OCI-M2 (cell line): ENCODE results near the gene SERPINB1.

Experiments used
- DNase-seq: peaks from one replicate; lab custom pipeline; 2025; ENCODE audit not compliant: unreplicated experiment; lab: John Stamatoyannopoulos, UW

Gene SERPINB1

DNA sequence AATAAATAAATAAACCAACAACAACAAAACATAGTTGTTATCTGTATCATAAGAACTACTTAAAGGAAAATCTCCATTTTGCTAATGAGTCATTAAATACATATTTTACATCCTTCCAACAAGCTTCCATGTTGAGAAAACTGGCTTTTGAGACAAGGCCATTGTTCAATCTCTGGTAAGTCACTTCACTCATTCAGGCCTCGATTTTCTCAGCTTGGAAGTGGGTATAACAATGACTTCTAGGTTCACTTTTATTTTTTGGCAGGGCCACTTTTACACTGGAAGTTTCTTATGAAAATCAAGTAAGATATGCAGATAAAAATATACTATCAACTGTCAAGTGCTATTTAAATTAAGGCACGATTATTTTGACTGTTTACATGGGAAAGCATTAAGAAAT lies 46.5 kb downstream of the SERPINB1 start:
- no peak for DNase-seq

DNA sequence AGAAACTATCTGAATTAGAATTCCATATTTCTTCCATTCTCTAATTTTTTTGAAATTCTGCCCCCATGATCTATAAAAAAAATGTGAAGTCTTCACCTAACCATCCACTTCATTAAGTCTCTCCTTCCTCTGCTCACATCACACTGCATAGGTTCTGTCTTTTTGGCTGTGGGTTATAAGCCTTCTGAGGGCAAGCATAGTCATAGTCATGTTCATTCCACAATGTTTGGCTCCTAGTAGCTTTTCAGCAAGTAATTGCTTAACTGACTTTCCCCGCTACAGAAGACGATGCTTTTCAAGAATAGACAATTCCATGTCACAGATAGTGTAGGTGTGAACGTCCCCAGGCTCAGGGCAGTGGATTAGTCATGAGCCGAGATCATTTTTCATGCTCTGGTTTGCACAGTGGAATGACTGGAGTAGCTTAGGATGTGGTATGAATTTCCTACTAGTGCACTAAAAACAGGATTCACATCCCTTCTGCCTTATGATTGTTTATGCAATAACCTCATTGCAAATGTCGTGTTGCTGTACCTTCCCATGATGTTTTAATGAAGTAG lies 47.4 kb downstream of the SERPINB1 start:
- no peak for DNase-seq

DNA sequence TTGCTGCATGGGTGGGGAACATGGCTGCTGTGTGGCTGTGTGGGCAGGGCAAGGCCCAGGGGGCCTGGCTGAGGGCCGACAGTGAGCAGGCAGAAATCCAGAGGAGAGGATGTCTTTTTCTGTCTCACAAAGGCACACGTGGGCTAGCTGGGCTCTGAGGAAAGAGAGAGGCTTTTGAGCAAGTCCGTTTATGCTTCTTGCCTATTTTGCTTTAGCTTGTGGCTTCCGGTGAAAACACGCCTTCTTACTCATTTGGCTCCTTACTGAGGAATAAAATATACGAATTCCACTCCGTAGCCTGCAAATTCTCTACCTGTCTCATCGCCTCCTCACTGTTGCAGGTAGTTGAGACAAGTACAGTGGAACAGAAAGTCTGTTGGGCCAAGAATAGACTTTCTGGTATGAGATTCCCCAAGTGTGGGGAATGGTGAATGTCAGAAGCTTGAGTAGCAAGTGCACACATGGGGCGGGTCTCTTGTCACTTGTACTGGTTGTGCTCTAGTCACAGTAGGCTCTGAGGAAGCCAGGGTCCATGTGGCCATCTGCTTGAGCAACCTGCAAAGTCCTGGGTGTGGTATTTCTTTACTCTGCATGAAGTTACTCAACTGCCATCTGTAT lies 48.0 kb downstream of the SERPINB1 start:
- DNase-seq: no peak

DNA sequence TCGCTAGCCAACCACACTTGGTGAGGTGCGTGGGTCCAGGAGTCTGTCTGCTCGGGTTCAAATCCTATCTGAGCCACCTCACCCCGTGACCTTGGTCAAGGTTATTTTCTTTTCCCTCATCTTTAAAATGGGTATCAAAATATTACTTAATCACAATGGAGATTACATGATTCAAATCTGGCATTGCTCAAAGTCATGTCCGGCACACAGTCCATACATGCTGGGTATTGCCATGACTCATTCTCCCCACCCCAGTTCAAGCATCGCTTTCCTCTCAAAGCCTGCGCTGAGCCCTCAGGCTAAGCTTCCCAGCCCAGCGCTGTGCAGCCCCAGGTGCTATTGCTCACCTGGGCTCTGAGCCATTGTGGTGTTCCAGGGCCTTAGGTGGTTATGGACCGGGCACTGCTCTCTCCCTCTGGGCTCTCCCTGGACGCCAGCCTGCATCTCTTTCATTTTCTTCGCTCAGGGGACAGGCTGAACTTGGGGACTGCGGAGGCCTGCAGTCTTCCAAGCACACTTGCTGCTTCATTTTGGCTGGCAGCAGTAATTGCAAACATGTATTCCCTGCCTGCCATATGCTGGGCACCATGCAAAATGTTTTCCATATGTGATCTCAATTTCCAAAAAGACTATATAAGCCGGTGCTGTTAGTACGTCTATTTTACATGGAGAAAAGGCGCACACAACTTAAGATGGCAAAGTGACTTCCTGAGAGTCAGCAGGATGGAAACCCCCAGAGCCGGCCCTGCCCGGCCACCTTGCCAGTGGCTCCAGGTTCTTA lies 49.1 kb downstream of the SERPINB1 start:
- DNase-seq: no peak

DNA sequence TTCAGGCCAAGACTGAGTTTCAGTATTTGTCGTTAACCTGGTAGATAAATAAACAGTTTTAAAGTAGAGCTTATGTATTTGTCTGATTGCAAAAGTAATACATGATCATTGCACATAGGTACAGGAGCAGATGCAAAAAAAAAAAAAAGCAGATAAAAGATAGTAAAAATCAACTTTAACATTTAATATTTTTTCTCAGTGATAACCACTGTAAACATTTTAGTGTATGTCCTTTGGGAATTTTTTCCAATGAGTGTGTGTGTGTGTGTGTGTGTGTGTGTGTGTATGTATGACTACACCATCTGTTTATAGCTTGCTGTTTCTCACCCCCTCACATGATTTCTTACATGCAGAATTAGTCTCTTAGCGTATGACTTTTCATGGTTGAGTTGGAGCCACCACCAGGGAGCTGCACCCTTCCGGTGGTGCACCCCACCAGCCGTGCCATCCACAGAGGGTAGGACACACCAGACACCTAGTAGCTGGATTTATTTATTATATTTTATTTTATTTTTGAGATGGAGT lies 50.2 kb downstream of the SERPINB1 start:
- no peak for DNase-seq

DNA sequence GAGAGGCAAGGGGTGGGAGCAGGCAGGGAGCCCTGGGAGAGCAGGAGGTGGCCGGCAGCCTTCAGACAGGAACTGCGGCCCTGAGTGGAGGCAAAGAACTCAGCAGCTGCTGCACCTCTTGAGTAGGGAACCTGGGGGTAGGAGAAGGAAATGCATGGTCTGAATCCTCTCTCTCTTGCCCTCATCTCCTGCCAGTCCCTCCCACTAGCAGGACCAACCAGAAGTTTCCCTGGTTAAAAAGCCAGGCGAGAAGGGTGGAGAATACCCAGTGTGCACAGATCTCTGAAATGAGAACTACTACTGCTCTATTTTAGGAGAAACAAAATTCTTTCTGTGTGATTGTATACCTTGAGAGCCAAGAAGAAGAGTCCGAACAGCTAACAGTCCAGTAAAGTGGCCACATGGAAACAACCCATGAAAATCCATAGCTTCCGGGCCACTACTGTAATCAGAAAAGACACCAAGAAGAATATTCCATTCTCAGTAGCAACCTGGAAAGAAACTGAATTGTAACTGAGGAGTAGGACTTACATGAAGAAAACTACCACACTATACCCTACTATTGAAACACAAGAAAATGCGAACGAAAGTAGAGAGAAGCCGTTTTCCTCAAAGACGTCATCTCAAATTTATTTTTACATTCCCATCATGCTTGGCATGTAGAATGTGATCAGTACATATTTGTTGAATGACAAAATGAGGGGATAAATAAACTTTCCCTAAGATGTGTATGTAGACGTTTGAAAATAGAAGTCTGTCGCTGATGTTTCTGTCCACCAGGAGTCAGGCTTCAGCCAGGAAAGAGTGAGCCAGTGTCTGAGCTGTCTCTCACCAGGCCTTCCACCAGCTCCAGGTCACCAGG lies 50.8 kb downstream of the SERPINB1 start:
- DNase-seq: peak; percentile 30

DNA sequence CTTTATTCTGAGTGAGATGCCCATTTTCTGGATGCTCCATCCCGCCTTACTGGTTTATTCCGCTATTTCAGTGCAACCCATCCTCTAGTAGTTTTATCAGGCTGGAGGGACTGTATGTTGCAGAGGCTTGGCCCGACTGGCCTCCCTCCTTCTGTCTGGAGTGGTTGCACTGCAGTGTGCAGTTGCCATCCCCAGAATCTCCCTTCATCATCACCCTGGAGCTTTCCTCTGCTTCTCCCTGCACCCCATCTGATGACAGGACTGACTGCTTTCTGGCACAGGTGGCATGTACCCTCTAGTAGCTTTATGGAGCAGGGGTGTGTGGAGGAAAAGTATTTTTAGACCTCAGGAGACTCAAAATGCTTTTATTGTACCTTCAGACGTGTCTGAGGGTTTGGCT lies 55.4 kb downstream of the SERPINB1 start:
- no peak for DNase-seq

DNA sequence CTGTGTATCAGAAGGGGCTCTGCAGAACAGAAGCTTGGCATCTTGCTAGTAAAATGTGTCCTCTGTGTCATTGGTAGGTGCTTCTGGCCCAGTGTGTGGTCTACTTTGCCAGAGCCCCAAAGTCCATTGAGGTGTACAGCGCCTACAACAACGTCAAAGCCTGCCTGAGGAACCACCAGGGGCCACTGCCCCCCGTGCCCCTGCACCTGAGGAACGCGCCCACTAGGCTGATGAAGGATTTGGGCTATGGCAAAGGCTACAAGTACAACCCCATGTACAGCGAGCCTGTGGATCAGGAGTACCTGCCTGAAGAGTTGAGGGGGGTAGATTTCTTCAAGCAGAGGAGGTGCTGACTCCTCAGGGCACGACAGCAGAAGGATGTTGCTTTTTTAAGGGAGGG lies 56.7 kb downstream of the SERPINB1 start:
- DNase-seq: no peak

DNA sequence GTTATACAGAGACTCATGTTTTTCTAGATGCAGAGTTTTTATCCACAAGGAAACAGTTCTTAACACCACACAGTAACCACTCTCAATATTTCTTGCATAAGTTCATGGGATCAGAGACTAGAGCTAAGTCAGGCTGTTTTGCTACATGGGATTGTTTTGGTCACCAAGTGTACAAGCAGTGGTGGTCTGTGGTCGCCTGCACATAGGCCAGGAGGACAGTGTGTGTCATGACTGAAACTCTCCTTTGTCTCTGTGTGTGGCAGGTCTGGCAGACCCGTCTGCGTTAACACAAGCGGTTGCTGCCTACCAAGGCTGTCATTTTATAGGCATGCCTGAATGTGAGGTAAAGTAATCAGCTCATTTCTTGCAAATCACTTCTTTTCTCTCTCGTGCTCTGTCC lies 57.6 kb downstream of the SERPINB1 start:
- no peak for DNase-seq

DNA sequence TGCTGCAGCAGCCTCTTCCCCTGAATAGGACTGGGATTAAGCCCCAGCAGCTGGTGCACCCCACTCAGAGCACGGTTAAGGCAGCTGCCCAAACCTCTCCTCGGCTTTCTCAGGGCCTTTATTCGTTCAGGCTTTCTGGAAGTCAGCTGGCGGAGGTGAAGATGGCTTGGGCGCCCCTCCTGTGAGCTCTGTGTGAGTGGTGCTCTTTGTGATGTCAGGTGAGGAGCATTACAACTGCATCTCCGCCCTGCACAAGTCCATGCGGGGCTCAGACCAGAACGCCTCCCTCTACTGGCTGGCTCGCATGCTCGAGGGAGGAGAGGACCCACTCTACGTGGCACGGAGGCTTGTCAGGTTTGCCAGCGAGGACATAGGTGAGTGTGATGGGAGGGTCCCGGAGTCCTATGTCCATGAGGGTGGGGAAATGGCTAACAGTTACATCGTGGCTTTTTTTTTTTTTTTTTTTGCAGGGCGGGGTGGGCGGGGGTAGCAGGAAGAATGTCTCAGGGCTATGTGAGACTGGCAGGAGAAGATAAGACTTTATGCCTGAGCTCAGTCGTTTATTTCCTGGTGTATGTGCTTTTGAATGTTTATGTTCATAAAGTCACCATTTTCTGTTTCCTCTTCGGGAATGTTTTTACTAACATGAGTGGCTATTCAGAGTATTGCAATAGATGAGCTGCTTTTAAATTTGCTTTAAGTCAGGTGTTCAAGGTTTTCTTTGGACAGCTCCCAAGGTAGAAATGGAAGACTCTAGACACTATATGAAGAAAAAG lies 58.3 kb downstream of the SERPINB1 start:
- DNase-seq: peak; percentile 49

DNA sequence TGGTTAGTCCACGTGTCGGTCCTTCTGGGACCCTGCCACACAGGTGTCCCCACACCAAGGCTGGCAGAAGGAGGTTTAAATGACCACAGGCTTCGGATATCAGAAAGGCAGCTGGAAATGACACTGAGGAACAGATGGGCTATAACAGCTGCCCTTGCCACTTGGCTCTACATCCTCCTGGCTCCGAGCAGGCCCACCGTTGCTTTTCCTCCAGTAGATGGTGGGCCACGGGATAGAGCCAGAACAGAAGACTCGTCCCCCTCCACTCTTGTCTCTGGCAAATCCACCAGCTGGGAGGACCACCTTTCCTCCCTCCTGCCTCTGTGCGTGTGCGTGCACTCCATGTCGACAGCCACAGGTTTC lies 58.9 kb downstream of the SERPINB1 start:
- no peak for DNase-seq

DNA sequence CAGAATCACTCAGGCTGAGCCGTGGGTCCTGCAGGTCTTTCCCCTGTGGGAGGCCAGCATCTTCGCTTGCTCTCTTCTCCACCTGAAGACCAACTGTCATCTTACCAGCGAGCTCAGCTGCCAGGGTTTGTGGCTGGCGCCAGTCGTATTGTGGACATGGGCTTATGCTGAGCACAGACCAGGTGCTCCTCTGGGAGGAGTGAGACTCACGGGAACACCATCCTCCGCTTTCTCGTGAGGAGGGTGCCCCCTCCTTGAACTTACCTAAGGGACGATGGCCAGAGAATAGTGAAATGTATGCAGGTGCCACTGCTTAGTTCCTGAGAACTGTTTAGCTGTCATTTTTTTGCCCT lies 59.3 kb downstream of the SERPINB1 start:
- DNase-seq: no peak
